Stomach (tissue), 4 donors: ENCODE data around the gene MAIP1.

ENCODE experiments used
- CTCF ChIP-seq, 7 experiments: fragments of 450-650 bp in 4 of 7; fragments of 200-600 bp in 3 of 7; sonication (generic) in 3 of 7; IDR thresholded peaks; one replicate each; pipeline ENCODE4 v1.5.1; 2016 to 2019; ENCODE audit warnings: antibody characterized with exemption in 7 of 7, control low read depth in 2 of 7, mild to moderate bottlenecking in 1 of 7
- EP300 ChIP-seq: sonication (generic); formaldehyde crosslinking; IDR thresholded peaks from one replicate; pipeline ENCODE4 v1.6.1; 2017; ENCODE audit warnings: antibody characterized with exemption
- POLR2A ChIP-seq, 4 donors: fragments of 450-650 bp; IDR thresholded peaks; one replicate each; pipeline ENCODE4 v1.6.1; 2016; ENCODE audit warnings: antibody characterized with exemption in 4 of 4, control low read depth in 2 of 4, mild to moderate bottlenecking in 1 of 4, moderate library complexity in 1 of 4
- POLR2AphosphoS5 ChIP-seq, 3 donors: sonication (generic); formaldehyde crosslinking; IDR thresholded peaks; one replicate each; pipeline ENCODE4 v1.6.1; 2016; ENCODE audit warnings: antibody characterized with exemption in 3 of 3

GRCh38 chr2:199926806-199927205 is 28.6 kb upstream of the MAIP1 start:
- TF ChIP-seq CTCF (IDR thresholded peaks at IDR 0.05) (no peak), POLR2AphosphoS5 (IDR thresholded peaks at IDR 0.05) (no peak), POLR2A (IDR thresholded peaks at IDR 0.05) (no peak), EP300 (no peak)
